D721Med (cell line): Measurements from ENCODE around the gene METAP1.
"Not testable (repeated sequence)": the region's sequence is repeated elsewhere in the genome, so short reads cannot be mapped to it uniquely, and the experiment has no call there.

Experiments
- DNase-seq: peaks from one replicate; pipeline ENCODE4 v3.0.0; 2011; ENCODE audit warnings: low spot score; ENCODE audit not compliant: insufficient read length
- FAIRE-seq: peaks from 2 replicates; lab custom pipeline; 2011; peaks lifted over from hg19 to GRCh38; lab: Jason Lieb, UNC
- CTCF ChIP-seq: IDR thresholded peaks from 2 replicates; pipeline ENCODE4 v1.5.1; 2012; ENCODE audit warnings: mild to moderate bottlenecking, control low read depth; ENCODE audit not compliant: insufficient read depth; ENCODE audit errors: missing control alignments

Gene METAP1

GRCh38 chr4:99099311-99099710 lies 103.8 kb downstream of the METAP1 start:
- no peak for TF ChIP-seq CTCF
- DNase-seq (no peak), FAIRE-seq (no peak)

GRCh38 chr4:99099814-99100213 lies 104.3 kb downstream of the METAP1 start:
- not testable (repeated sequence) for FAIRE-seq, DNase-seq

GRCh38 chr4:99100876-99101275 lies 105.4 kb downstream of the METAP1 start:
- no peak for TF ChIP-seq CTCF
- FAIRE-seq (no peak), DNase-seq (no peak)

- FAIRE-seq (no peak), DNase-seq (no peak)
- no peak for TF ChIP-seq CTCF
These were observed 107.1 kb downstream of the METAP1 start for GRCh38 chr4:99102634-99103033.

GRCh38 chr4:99103166-99103565 lies 107.6 kb downstream of the METAP1 start:
- no peak for DNase-seq
- no peak for FAIRE-seq
- no peak for TF ChIP-seq CTCF

GRCh38 chr4:99104153-99104552 lies 108.6 kb downstream of the METAP1 start:
- TF ChIP-seq CTCF, result no peak
- DNase-seq (no peak), FAIRE-seq (no peak)

GRCh38 chr4:99109286-99109685 lies 113.8 kb downstream of the METAP1 start:
- not testable (repeated sequence) for FAIRE-seq, DNase-seq
